IMR-90 (cell line): ENCODE data around the gene SS18L1. TPM values are rescaled to one million over a fixed set of nuclear protein-coding genes. Genes with fewer than 3 reads are reported as not detected.
"Not testable (repeated sequence)": the region's sequence is repeated elsewhere in the genome, so short reads cannot be mapped to it uniquely, and the experiment has no call there.

ENCODE experiments used
- ATAC-seq: fragments of 200-7000 bp; cut with Tn5 transposase; 2 replicates; pipeline ENCODE4 v1.9.1; 2020; ENCODE audit warnings: low read depth, mild to moderate bottlenecking, moderate library complexity
- BruUV-seq: library from RNA; stranded (reverse); fragments of 400-500 nt; replicated peaks from 2 replicates; lab custom pipeline; 2021; lab: Mats Ljungman, UMichigan
- CTCF ChIA-PET: fragments of 300-600 bp; formaldehyde crosslinking; extraction: SDS; loops from one replicate; lab custom pipeline; 2021; ENCODE audit warnings: antibody characterized with exemption; lab: Yijun Ruan, JAX
- POLR2A ChIA-PET: fragments of 300-600 bp; sonication (Branson Sonifier 250); formaldehyde crosslinking; loops from one replicate; lab custom pipeline; 2022; ENCODE audit warnings: antibody characterized with exemption; ENCODE audit not compliant: unreplicated experiment; lab: Charles Lee
- DNase-seq: peaks from one replicate; pipeline ENCODE4 v3.0.0; 2013
- H2AFZ ChIP-seq: replicated peaks from 2 replicates; pipeline ENCODE3; 2013; ENCODE audit warnings: low read length, mild to moderate bottlenecking; ENCODE audit not compliant: poor library complexity
- H2AK5ac ChIP-seq: 2 replicates; pipeline ENCODE4 v1.6.1; 2013; ENCODE audit warnings: low read depth, low read length, inconsistent platforms
- H2AK9ac ChIP-seq: replicated peaks from 2 replicates; pipeline ENCODE3; 2013; ENCODE audit warnings: mild to moderate bottlenecking, low read depth, low read length, moderate library complexity; ENCODE audit not compliant: poor library complexity
- H2BK120ac ChIP-seq: 2 replicates; pipeline ENCODE4 v1.6.1; 2013; ENCODE audit warnings: low read depth, low read length, inconsistent platforms
- H2BK15ac ChIP-seq: 3 replicates; pipeline ENCODE4 v1.6.1; 2013; ENCODE audit warnings: low read depth, low read length, inconsistent platforms
- H2BK20ac ChIP-seq: 2 replicates; pipeline ENCODE4 v1.6.1; 2013; ENCODE audit warnings: low read depth, mild to moderate bottlenecking, inconsistent platforms, low read length, moderate library complexity
- H2BK5ac ChIP-seq: 2 replicates; pipeline ENCODE4 v1.6.1; 2013; ENCODE audit warnings: mild to moderate bottlenecking, low read depth, low read length, inconsistent platforms; ENCODE audit not compliant: poor library complexity, severe bottlenecking
- H3K14ac ChIP-seq: replicated peaks from 2 replicates; pipeline ENCODE4 v1.6.1; 2013; ENCODE audit warnings: low read depth, low read length, inconsistent platforms
- H3K18ac ChIP-seq: 2 replicates; pipeline ENCODE4 v1.6.1; 2013; ENCODE audit warnings: low read depth, low read length, control low read depth
- H3K23ac ChIP-seq: 2 replicates; pipeline ENCODE4 v1.6.1; 2013; ENCODE audit warnings: low read depth, low read length, inconsistent platforms
- H3K27ac ChIP-seq: 2 replicates; pipeline ENCODE4 v1.5.1; 2013; ENCODE audit warnings: mild to moderate bottlenecking, control low read depth, low read length; ENCODE audit not compliant: insufficient read depth
- H3K27me3 ChIP-seq: 2 replicates; pipeline ENCODE4 v1.6.1; 2013; ENCODE audit warnings: low read length; ENCODE audit not compliant: control insufficient read depth, insufficient read depth
- H3K36me3 ChIP-seq: 2 replicates; pipeline ENCODE4 v1.6.1; 2013; ENCODE audit warnings: low read length, mixed read lengths; ENCODE audit not compliant: control insufficient read depth, insufficient read depth
- H3K4ac ChIP-seq: 2 replicates; pipeline ENCODE4 v1.6.1; 2013; ENCODE audit warnings: low read depth, low read length, inconsistent platforms
- H3K4me1 ChIP-seq: 2 replicates; pipeline ENCODE4 v1.6.1; 2013; ENCODE audit warnings: low read length, mixed read lengths; ENCODE audit not compliant: control insufficient read depth, insufficient read depth
- H3K4me2 ChIP-seq: 2 replicates; pipeline ENCODE4 v1.6.1; 2013; ENCODE audit warnings: low read depth, mild to moderate bottlenecking, control low read depth, low read length, moderate library complexity
- H3K4me3 ChIP-seq: 2 replicates; pipeline ENCODE4 v1.5.1; 2013; ENCODE audit warnings: low read depth, mild to moderate bottlenecking, control low read depth, low read length, moderate library complexity; ENCODE audit not compliant: insufficient read depth
- H3K56ac ChIP-seq: 2 replicates; pipeline ENCODE4 v1.6.1; 2013; ENCODE audit warnings: low read length, inconsistent platforms; ENCODE audit not compliant: insufficient read depth; ENCODE audit errors: extremely low read depth
- H3K79me1 ChIP-seq, 2 experiments: 2 replicates each; pipeline ENCODE4 v1.6.1; 2013; ENCODE audit warnings: low read length in 2 of 2, inconsistent platforms in 1 of 2, low read depth in 1 of 2
- H3K9ac ChIP-seq: 2 replicates; pipeline ENCODE4 v1.6.1; 2013; ENCODE audit warnings: low read depth, low read length, control low read depth
- H3K9me1 ChIP-seq: 2 replicates; pipeline ENCODE4 v1.6.1; 2013; ENCODE audit warnings: low read length, inconsistent platforms; ENCODE audit not compliant: insufficient read depth
- H3K9me3 ChIP-seq: 2 replicates; pipeline ENCODE4 v1.6.1; 2013; ENCODE audit warnings: low read length; ENCODE audit not compliant: control insufficient read depth, insufficient read depth
- H4K20me1 ChIP-seq: 2 replicates; pipeline ENCODE4 v1.6.1; 2013; ENCODE audit warnings: low read length, inconsistent platforms; ENCODE audit not compliant: insufficient read depth
- H4K5ac ChIP-seq: 2 replicates; pipeline ENCODE4 v1.6.1; 2013; ENCODE audit warnings: mild to moderate bottlenecking, low read depth, low read length, control low read depth
- H4K8ac ChIP-seq, 2 experiments: 2 replicates each; pipeline ENCODE4 v1.6.1; 2013; ENCODE audit warnings: low read depth in 2 of 2, low read length in 2 of 2, control low read depth in 1 of 2, inconsistent platforms in 1 of 2
- H4K91ac ChIP-seq: 2 replicates; pipeline ENCODE4 v1.6.1; 2013; ENCODE audit warnings: low read depth, low read length, inconsistent platforms; ENCODE audit not compliant: insufficient read depth
- WGBS, 2 experiments: methylation state at CpG; one replicate each; pipeline versions ENCODE4 v1.1.5 to v1.1.7; 2013; ENCODE audit warnings: missing lambda C conversion rate in 2 of 2; ENCODE audit not compliant: insufficient read length in 1 of 2; ENCODE audit errors: extremely low coverage in 2 of 2; 5-methylcytosine and 5-hydroxymethylcytosine counted together
- dilution Hi-C: fragments of 300-500 bp; cut with HindIII; formaldehyde crosslinking; loops from one replicate; pipeline ENCODE4 v1.14.3; 2018; ENCODE audit warnings: low sequenced_read_pairs; ENCODE audit not compliant: unreplicated experiment
- in situ Hi-C: fragments of 300-500 bp; cut with MboI; formaldehyde crosslinking; loops from 3 replicates; pipeline ENCODE4 v1.14.3; 2019; ENCODE audit warnings: low sequenced_read_pairs, inconsistent platforms, mixed read lengths
- intact Hi-C: fragments of 100-400 bp; cut with micrococcal nuclease; formaldehyde crosslinking; loops from 2 replicates; pipeline ENCODE4 v1.10.0; 2022
- polyA plus RNA-seq, 3 experiments: library from polyadenylated mRNA; depleted of rRNA; stranded (reverse); fragments of >200 nt; gene quantifications; 2 replicates each; pipeline ENCODE4 v1.2.3, GENCODE V29; 2012; ENCODE audit warnings: low replicate concordance in 1 of 3
- total RNA-seq: library from RNA; depleted of rRNA; stranded (reverse); fragments of >200 nt; gene quantifications from 2 replicates; pipeline ENCODE4 v1.2.3, GENCODE V29; 2012

Gene SS18L1
- total and polyA plus RNA-seq, 2 of the 4 experiments (the other 2 are of a cell fraction) = 8.1 to 12.2 TPM

GRCh38 chr20:62148383-62148782 lies 4.8 kb downstream of the SS18L1 start:
- H2AK5ac ChIP-seq, H3K23ac ChIP-seq, H2BK15ac ChIP-seq, H3K9me3 ChIP-seq, H3K56ac ChIP-seq, H3K18ac ChIP-seq, H2AFZ ChIP-seq, dilution Hi-C loops, DNase-seq, H3K14ac ChIP-seq, H3K9ac ChIP-seq, H3K27ac ChIP-seq, H3K27me3 ChIP-seq, BruUV-seq, H4K91ac ChIP-seq, H3K4me3 ChIP-seq, H4K8ac ChIP-seq, H2BK120ac ChIP-seq, H2BK20ac ChIP-seq, H3K4me2 ChIP-seq, H3K4ac ChIP-seq, intact Hi-C loops, H2AK9ac ChIP-seq, ATAC-seq, POLR2A ChIA-PET, in situ Hi-C loops, CTCF ChIA-PET, H4K5ac ChIP-seq, H2BK5ac ChIP-seq: not testable (repeated sequence)
- H3K36me3 ChIP-seq = peaks cover 15% of the 10 kb centered on the region
- H3K9me1 ChIP-seq = peaks cover 43% of the 10 kb centered on the region
- peaks cover 11% of the 10 kb centered on the region for H3K4me1 ChIP-seq
- H4K20me1 ChIP-seq = peaks cover 82% of the 10 kb centered on the region
- H3K79me1 ChIP-seq = peaks cover 22 to 87% of the 10 kb centered on the region in 2 experiments
- WGBS, 2 experiments = 100% methylated on average over 2 of the region's 10 CpGs; no CpG with 5 or more reads in 1 of the 2 experiments
